ENCODE results near the gene BLM.
"Not testable (repeated sequence)": the region's sequence is repeated elsewhere in the genome, so short reads cannot be mapped to it uniquely, and the experiment has no call there.

The BLM gene

GRCh38 chr15:90735923-90736322, 18.8 kb downstream of the BLM start:
- DNase-seq (ENCODE audit: low spot score), result no peak

GRCh38 chr15:90740545-90740944, 23.4 kb downstream of the BLM start:
- DNase-seq (ENCODE audit: low spot score), result not testable (repeated sequence)

DNA sequence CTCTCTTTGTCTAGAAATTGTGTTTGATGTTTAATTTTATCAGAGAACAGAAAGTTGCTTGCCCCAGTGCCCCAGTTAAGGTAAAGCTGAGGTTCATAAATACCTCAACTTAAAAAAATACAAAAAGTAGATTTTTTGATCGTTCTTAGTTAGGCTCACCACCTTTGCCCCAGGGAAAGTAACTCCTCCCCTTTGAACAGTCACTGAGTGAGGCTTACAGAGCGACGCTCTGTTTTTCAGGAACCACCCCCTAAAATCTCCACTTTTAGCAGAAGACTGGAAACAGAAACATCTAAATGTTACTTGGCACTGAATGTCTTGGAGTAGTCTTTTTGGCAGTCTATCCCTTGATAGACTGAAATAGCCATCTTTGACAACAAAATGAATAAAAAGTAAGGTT, 24.9 kb downstream of the BLM start:
- DNase-seq (ENCODE audit: low spot score), result no peak

- DNase-seq (ENCODE audit: low spot score), result no peak
Observed at GRCh38 chr15:90743407-90743806, 26.3 kb downstream of the BLM start.

DNA sequence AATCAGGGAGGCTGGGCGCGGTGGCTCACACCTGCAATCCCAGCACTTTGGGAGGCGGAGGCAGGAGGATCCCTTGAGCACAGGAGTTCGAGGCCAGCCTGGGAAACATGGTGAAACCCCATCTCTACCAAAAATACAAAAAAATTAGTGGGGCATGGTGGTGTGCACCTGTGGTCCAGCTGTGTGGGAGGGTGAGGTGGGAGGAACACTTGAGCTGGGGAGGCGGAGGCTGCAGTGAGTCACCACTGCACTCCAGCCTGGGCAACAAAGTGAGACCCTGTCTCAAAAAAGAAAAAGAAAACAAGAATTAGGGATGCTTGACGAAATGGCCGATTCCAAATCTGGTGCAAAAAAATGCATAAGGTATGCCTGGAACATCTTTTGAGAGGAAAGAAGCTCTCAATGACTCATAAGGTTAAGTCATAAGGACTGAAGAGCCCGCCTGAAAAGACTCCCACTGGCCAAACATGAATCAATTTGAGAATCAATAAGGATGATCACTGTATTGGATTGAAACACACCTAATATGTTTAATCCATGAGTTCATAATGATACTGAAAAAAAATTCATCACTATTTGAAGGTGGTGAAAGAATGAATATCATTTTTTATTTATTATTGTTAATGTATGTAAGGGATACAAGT, 27.7 kb downstream of the BLM start:
- DNase-seq (ENCODE audit: low spot score), result no peak

DNA sequence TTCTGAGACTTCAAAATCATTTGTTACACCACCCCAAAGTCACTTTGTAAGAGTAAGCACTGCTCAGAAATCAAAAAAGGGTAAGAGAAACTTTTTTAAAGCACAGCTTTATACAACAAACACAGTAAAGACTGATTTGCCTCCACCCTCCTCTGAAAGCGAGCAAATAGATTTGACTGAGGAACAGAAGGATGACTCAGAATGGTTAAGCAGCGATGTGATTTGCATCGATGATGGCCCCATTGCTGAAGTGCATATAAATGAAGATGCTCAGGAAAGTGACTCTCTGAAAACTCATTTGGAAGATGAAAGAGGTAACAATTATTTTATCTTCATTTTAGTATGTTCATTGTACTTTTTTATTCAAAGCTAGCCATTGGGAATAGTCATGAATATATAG, 32.6 kb downstream of the BLM start:
- peak; percentile 43 for DNase-seq (ENCODE audit: low spot score)

GRCh38 chr15:90750186-90750585, 33.0 kb downstream of the BLM start:
- DNase-seq (ENCODE audit: low spot score), result peak; percentile 28

DNA sequence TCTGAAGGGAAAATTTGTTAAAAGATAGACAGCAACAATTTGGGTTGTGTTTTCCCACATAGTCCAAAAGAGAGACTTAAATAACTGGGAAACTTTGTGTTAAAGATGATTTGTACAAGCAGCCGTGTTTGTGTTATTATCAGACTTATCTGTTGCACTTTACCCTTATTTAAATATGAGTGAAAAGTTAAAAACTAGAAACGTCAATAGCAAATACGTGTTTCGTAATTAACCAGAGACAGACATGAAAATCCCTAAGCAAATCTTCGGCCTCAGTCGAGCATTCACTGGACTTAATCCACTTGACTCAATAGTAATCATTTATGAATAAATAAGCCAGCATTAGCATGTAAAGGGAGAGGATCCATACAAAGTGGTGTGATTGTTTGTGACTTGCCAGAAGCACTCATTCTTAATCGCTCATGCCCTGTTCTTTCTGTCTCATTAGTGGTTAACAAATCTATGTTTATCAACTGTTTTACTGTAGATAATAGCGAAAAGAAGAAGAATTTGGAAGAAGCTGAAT, 34.2 kb downstream of the BLM start:
- peak; percentile 8 for DNase-seq (ENCODE audit: low spot score)

DNA sequence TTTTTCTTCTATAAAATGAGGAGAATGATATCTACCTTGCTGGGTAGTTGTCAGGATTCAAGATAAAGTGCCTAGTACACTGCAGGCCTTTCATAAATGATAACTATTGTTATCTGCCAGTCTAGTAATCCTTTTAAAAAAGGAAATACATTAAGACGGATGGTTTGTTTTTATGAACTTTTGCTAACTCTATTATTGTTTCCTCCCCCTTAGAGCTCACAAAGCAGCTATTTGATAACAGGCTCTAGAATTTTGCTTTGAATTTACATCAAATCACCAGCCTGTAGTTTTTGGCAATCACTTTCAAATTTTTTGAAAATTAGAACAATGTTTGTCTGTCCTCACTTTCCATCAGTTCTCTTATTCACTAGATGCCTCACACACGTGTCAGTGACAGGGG, 39.8 kb downstream of the BLM start:
- DNase-seq (ENCODE audit: low spot score), result peak; percentile 36

DNA sequence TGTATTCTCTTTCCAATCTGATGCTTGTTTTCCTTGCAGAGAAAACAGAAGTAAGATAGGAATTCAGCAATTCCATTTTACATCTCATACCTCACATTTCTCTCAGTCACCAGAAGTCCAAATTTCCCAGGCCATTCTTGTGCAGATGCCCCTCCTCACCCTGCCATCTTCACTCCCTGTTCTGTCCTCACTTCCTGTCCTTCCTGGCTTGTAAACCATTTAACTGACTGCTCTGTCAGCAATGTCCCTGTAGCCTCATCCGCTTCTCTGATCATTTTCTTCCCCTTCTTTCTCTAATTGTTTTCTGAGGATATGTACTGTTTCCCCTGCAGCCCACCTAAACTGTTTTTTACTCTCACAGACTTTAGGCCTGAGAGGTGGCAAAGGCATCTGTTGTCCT, 40.3 kb downstream of the BLM start:
- no peak for DNase-seq (ENCODE audit: low spot score)

- peak; percentile 82 for DNase-seq (ENCODE audit: low spot score)
Observed at GRCh38 chr15:90760661-90761232, 43.6 kb downstream of the BLM start.

DNA sequence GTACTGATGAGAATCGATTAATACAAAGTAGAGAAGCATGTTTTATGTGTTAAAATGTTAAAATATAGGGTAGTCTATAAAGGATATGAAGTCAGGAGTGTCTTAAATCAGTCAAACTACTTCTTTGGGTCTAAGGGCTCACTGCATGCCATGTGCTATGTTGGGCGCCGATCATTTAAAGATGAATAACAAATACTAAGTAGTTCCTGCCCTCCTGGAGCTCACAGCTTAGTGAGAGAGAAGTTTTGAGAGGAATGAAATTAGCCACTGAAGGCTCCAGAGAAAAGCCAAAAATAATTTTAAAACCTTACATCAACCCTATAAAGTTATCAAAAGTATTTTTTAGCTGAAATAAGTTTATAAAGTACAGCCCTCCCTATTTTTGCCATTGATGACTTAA, 44.5 kb downstream of the BLM start:
- DNase-seq (ENCODE audit: low spot score), result peak; percentile 3

DNA sequence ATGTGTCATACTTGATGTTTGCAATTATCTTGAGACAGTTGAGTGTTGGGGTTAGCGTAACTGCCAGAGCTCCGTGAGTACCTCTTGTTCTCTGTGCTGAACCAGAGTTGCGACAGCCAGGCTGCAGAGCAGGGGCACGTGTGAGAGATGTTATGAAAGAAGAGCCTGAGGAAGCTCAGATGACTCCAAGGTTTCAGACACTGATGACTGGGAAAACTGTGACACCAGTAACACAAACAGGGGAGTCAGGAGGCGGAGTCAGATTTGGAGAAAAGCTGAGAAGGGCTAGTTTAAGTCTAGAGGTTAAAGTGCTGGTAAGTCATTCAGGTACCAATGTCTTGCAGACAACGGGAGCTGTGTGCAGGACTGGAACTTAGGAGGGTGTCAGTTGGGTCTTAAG, 45.0 kb downstream of the BLM start:
- peak; percentile 49 for DNase-seq (ENCODE audit: low spot score)

- DNase-seq (ENCODE audit: low spot score), result no peak
Observed at GRCh38 chr15:90763366-90764099, 46.4 kb downstream of the BLM start.

- no peak for DNase-seq (ENCODE audit: low spot score)
Observed at GRCh38 chr15:90765531-90765930, 48.4 kb downstream of the BLM start.

DNA sequence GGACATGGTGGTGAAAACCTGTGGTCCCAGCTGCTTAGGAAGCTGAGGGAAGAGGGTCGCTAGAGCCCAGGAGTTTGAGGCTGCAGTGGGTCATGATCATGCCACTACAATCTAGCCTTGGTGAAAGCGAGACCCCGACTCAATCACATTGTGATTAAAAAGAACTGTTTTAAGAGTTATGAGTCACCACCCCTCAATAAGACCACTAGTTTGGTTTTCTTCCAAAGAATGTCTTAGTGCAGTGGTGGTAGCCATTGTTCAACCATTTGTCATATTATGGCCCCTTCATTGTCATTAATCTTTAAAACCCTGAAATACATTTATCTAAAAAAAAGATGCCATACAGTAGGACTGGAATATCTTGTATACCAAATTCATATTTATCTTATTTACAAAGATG, 48.8 kb downstream of the BLM start:
- DNase-seq (ENCODE audit: low spot score), result no peak

GRCh38 chr15:90769375-90769774, 52.2 kb downstream of the BLM start:
- DNase-seq (ENCODE audit: low spot score), result no peak

DNA sequence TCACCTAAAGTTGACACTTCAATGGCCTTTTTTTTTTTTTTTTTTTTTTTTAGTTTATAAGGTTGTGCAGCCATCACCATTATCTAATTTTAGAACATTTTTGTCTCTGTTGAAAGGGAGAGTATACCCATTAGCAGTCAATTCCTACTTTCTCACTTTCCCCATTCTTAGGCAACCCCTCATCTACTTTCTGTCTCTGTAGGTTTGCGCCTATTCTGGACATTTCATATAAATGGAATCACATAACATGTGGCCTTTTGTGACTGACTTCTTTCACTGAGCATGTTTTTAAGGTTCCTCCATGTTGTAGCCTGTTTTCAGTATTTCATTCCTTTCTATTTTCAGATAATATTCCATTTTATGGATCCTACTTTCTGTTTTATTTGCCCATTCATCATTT, 56.3 kb downstream of the BLM start:
- DNase-seq (ENCODE audit: low spot score), result no peak

GRCh38 chr15:90774731-90775514, 57.8 kb downstream of the BLM start:
- no peak for DNase-seq (ENCODE audit: low spot score)

DNA sequence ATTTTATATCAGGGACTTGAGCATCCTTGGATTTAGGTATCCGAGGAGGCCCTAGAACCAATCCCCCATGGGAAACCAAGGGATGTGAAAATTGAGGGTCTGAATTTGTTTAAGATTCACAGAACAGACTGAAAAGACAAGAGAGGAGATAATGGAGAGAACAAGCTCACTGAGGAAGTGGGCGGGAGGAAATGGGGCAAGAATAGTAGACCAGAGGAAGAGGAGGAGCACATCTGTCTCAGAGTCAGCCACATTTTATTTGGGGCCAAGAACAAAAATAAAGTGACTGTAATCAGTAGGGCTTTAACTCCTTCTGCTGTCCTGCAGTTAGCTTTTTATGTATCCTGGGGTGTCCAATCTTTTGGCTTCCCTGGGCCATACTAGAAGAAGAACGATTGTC, 63.8 kb downstream of the BLM start:
- no peak for DNase-seq (ENCODE audit: low spot score)

DNA sequence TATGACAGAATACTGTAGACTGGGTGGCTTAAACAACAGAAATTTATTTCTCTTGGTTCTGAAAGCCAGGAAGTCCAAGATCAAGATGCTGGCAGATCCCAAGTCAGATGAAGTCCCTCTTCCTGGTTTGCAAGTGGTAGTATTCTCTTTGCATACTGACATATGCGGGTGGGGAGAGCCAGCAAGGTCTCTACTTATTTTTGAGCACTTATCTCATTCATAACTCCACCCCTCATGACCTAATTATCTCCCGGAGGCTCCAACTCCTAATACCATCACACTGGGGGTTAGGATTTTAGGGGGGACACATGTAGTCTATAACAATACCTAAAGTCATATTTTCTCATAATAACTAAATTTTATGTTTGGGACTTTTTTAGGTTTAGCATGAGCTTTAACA, 65.3 kb downstream of the BLM start:
- no peak for DNase-seq (ENCODE audit: low spot score)

- no peak for DNase-seq (ENCODE audit: low spot score)
Observed at GRCh38 chr15:90787881-90788280, 70.7 kb downstream of the BLM start.

DNA sequence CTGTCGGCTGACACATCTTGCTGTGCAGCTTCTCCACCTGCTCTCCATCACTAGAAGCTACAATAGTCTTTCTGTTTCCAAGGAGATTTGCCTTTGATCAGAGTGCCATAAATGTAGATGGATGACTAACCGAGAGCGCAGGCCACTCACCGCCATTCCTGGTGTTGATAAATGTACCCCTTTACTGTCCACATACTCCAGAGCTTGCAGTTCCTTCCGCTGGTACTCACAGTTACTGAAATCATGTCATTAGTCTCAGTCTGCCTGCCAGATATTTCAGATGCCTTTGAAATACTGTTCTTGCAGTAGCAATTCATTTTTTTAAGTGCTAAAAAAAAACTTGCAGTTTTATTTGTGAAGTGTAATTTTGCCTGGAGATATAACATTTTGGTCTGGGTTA, 72.3 kb downstream of the BLM start:
- no peak for DNase-seq (ENCODE audit: low spot score)

Measured in pons (tissue), 1 donor.